GM12865 (cell line): ENCODE measurements around the gene KRT16.
"Not testable (repeated sequence)": the region's sequence is repeated elsewhere in the genome, so short reads cannot be mapped to it uniquely, and the experiment has no call there.

Experiments used
- DNase-seq: peaks from one replicate; pipeline ENCODE4 v3.0.0; 2010; ENCODE audit warnings: low read depth
- H3K4me3 ChIP-seq: 2 replicates; pipeline ENCODE4 v1.5.1; 2011; ENCODE audit warnings: mild to moderate bottlenecking, low read depth, low read length, control low read depth
- TF ChIP-seq, protein P1 (sequence below): IDR thresholded peaks from 2 replicates; pipeline ENCODE4 v1.5.1; 2011; ENCODE audit warnings: low read length, control low read depth, low read depth, inconsistent platforms; ENCODE audit not compliant: insufficient read depth; ENCODE audit errors: missing control alignments

The KRT16 gene

DNA sequence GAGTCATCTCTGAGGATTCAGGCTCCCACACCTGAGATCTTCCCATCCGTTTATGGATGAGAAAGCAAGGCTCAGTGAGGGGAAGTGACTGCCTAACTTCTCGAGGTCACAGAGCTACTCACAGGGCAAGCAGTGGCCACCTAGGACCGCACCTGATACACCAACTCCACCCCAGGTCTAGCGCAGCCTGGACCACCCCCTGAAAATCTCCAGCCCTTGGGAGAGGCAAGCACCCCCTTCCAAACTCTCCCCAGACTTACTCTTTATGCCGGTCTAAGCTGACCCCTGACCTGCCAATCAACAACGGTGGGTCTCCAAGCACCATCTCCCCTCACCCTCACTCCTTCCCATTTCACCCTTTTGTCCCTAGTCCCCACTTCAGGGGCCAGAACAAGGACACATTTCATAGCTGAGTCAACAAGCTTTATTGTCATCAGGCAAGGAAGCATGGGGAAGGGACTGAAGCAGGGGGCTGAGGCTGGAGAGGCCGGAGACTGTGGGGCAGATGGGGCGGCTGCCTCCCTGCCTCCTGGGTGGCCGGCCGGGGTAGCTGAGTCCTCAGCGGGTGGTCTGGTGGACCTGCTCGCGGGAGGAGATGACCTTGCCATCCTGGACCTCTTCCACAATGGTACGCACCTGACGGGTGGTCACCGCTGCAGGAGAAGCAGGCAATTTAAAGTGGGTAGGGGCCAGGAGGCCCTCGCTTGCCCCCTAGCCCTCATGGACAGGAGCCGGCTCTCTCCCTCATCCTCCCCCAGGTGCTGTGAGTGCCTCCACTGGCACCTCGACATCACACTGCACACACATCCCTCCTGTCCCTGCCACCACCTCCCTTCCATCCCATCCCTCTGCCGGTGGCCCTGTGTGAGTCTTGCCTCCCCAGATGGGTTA is 6.7 kb upstream of the KRT16 start:
- DNase-seq, result no peak
- no peak overlapping the region for H3K4me3 ChIP-seq
- TF ChIP-seq, protein P1, sequence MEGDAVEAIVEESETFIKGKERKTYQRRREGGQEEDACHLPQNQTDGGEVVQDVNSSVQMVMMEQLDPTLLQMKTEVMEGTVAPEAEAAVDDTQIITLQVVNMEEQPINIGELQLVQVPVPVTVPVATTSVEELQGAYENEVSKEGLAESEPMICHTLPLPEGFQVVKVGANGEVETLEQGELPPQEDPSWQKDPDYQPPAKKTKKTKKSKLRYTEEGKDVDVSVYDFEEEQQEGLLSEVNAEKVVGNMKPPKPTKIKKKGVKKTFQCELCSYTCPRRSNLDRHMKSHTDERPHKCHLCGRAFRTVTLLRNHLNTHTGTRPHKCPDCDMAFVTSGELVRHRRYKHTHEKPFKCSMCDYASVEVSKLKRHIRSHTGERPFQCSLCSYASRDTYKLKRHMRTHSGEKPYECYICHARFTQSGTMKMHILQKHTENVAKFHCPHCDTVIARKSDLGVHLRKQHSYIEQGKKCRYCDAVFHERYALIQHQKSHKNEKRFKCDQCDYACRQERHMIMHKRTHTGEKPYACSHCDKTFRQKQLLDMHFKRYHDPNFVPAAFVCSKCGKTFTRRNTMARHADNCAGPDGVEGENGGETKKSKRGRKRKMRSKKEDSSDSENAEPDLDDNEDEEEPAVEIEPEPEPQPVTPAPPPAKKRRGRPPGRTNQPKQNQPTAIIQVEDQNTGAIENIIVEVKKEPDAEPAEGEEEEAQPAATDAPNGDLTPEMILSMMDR, result no peak

DNA sequence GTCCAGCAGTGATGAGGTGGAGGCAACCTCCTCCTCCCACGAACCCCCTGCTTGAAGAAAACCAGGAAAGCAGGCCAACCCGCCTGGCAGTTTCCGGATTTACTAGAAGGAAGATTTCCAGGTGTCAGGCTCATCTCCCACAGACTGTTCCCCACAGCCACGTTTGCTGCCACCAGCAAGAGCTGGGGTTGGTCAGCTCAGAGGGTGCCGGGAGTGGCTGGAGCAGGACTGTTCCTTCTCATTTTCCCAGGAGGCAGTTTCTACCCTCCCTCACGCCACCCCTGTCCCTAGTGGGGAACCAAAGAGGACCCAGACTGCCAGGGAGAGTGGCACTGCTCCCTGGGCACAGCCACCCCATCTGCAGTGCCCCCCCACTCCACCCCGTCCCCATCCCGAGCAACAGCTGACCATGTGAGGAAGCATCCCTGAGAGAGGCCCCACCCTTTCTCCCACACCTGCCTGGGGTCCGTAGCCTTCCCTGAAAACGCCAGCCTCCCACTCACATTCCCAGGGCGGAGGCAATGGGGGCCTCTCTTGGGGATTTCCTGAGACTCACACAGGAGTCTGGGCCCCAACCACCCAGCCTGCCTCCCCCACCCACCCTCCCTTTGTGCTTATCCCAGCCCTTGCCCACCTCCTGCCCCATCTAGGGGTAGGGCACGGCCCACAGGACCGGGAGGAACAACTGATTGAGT is 5.9 kb upstream of the KRT16 start:
- H3K4me3 ChIP-seq, result no peak overlapping the region
- no peak for DNase-seq
- TF ChIP-seq, protein P1, result no peak

DNA sequence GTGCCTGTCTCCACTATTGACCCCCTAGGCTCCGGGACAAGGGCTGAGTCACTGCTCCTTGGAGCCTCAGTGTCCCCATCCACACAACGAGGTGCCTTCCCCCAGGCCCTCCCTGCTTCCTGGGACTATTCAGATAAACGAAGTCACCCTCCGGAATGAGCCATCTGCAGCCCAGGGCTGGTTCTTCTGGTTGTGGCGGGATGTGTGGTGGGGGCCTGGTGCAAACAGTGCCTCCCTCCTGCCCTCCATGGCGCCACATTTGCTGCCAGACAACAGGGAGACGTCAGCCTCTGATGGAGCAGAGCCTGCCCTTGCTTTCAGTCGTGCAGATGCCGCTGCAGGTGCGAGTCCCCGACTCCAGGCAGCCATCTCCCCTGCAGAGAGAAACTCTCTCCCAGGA is 5.1 kb upstream of the KRT16 start:
- DNase-seq, result no peak
- H3K4me3 ChIP-seq, result no peak overlapping the region
- TF ChIP-seq, protein P1, result no peak

DNA sequence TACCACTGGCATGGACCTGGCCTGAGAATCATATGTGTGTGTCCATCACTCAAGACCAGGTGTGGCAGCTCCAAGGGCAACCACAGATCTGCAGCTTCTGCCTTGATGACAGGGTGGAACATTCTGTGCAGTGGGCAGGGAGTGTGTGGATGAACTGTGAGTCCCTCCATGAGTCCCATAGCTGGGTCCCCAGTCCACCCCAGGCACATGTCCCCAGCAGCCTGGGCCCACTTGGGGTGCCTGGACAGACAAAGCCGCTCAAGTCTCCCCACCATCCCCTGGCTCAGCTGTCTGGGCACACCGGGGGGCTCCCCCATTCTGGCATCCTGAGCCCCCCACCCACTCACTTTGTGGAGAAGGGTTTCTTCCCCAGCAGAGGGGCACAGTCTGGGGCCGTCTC is 4.6 kb upstream of the KRT16 start:
- no peak overlapping the region for H3K4me3 ChIP-seq
- TF ChIP-seq, protein P1, result no peak
- DNase-seq, result no peak

DNA sequence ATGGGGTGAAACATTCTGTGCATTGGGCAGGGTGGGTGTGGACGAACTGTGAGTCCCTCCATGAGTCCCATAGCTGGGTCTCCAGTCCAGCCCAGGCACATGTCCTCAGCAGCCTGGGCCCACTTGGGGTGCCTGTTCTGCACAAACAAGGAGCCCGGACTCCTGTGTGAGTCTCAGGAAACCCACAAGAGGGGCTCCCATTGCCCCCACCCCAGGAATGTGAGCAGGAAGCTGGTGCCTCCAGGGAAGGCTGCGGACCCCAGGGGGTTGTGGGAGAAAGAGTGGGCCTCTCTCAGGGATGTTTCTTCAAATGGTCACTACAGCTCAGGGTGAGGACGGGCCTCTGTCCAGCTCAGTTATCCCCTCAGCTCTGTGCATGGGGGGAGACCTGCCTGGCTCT is 3.9 kb upstream of the KRT16 start:
- not testable (repeated sequence) for H3K4me3 ChIP-seq

DNA sequence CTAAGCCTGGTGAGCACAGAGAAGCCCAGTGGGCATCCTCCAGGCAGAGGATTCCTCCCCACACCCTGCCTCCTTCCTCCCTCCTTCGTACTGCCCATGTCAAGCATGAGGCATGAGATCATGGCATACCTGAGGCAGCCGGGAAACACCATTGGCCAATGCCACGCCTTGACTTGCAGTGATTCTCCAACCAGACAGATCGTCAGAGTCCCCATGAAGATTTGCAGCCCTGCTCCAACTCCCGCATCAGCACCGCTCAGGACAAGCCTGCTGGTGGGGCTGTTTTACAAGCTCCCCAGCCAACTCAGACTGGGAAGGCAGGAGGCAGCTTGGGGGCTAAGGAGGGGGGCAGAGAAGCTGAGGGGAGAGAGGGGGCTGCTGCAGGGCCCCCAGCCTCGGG is 2.9 kb upstream of the KRT16 start:
- no peak for DNase-seq
- H3K4me3 ChIP-seq, result no peak overlapping the region
- TF ChIP-seq, protein P1, result no peak

More for the DNA sequence above, 3.9 kb upstream of the KRT16 start:
- DNase-seq, result not testable (repeated sequence)

DNA sequence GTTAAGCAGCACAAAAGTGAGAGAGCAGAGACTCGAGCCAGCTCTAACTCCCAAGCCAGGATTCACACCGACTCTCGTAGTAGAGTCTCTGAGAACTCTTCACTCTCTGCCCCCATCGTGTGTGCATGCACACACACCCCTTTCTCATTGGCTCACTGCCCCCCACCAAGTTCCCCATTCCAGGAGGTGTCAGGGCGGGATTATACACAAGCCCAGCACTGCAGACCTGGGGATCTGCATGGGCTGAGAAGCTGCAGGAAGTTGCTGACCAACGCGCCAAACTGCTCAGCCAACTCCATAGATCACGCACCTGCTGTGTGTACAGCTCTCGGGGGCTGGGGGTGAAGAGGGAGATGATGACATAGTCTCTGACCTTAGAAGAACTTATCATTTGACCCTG is 2.2 kb upstream of the KRT16 start:
- not testable (repeated sequence) for DNase-seq, H3K4me3 ChIP-seq

DNA sequence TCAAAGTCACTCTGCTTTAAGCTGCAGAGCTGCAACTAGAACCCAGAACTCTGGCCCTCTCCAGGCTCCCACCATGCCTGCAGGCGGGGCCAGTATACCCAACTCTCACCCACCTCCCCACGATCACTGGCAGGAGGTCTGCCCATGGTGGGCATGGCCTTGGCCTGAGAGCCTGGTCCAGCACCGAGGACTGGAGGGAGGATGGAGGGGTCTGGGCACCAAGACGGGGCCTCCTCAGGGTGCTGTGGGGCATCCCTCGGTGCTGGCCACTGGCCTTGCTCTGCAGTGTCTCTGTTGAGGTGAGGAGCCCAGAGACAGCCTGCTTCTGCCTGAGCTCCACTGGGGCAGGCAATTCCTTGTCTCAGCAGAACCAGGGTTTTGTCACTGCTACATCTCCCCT is 1.5 kb upstream of the KRT16 start:
- H3K4me3 ChIP-seq, result no peak overlapping the region
- no peak for DNase-seq
- TF ChIP-seq, protein P1, result no peak
